Measurements from ENCODE around the gene GAB1. TPM values are rescaled to one million over a fixed set of nuclear protein-coding genes. Genes with fewer than 3 reads are reported as not detected.

GAB1 gene
- total and polyA plus RNA-seq, 2 of the 13 experiments (the other 11 are each of a cell fraction or from before 2014, with no cell fraction given), result 8.7 to 14.7 TPM

- Histone ChIP-seq H4K20me1 (ENCODE audit: insufficient read depth, low read length) (peaks cover 26% of the 10 kb centered on the region), H3K9me3 (ENCODE audit: low read length) (no peaks in the 10 kb centered on the region), H3K79me2 (ENCODE audit: insufficient read depth, low read length) (peaks cover 3% of the 10 kb centered on the region), H3K36me3 (replicated peaks in 1 of 2; ENCODE audit: control insufficient read depth in 1 of 2, insufficient read depth in 2 of 2, low read length in 2 of 2) (no peaks in the 10 kb centered on the region), H3K27ac (ENCODE audit: extremely low read length, insufficient read depth, low read length) (no peak overlapping the region), H3K4me2 (ENCODE audit: low read depth, low read length) (no peak overlapping the region), H3K4me1 (ENCODE audit: insufficient read depth, low read length) (peaks cover 50% of the 10 kb centered on the region), H2AFZ (ENCODE audit: low read length) (no peak overlapping the region), H3K4me3 (replicated peaks in 1 of 3; ENCODE audit: insufficient read depth in 1 of 3, low read depth in 2 of 3, low read length in 3 of 3) (no peak overlapping the region), H3K9ac (ENCODE audit: insufficient read depth, low read depth, low read length) (no peak overlapping the region), H3K27me3 (ENCODE audit: control insufficient read depth in 1 of 2, insufficient read depth in 2 of 2, low read length in 2 of 2) (no peaks in the 10 kb centered on the region)
- POLR2A ChIA-PET, result no interaction called here
- BruUV-seq (replicated peaks), result no TSS peak
- FAIRE-seq (no peak), DNase-seq (ENCODE audit: low spot score) (peak; percentile 10), ATAC-seq (peak; percentile 43; the same call in 2 of the 3 replicates)
- in situ Hi-C loops (cut with HindIII; ENCODE audit: extremely low pct_ligation_motif_present, low pct_unique_long_range_greater_than_20kb) (no loop called here), intact Hi-C loops (cut with micrococcal nuclease; ENCODE audit: unreplicated experiment) (no loop called here)
- WGBS (ENCODE audit: low lambda C conversion rate), result 78% methylated on average over 3 of the region's 3 CpGs
- TF ChIP-seq MNT (IDR thresholded peaks at IDR 0.05), result 0 out of 2 replicates have a peak, but pooled peaks have one; percentile 7
- TF ChIP-seq KAT7 (CRISPR knock-in tag; IDR thresholded peaks at IDR 0.05; ENCODE audit: borderline replicate concordance), result no peak
- TF ChIP-seq MTERF4 (CRISPR knock-in tag; IDR thresholded peaks at IDR 0.05), result no peak
- no peak for TF ChIP-seq ZSCAN29 (CRISPR knock-in tag; conservative IDR thresholded peaks at IDR 0.05)
- CTCF ChIA-PET (ENCODE audit: low intra/inter-chr PET ratio, low total read pairs), result no interaction called here
These were observed 54.1 kb downstream of the GAB1 start for GRCh38 chr4:143390764-143391163.

GRCh38 chr4:143391261-143391660, 54.6 kb downstream of the GAB1 start:
- no peaks in the 10 kb centered on the region for H3K9me3 ChIP-seq (ENCODE audit: low read length)
- intact Hi-C loops (cut with micrococcal nuclease; ENCODE audit: unreplicated experiment) (no loop called here), in situ Hi-C loops (cut with HindIII; ENCODE audit: extremely low pct_ligation_motif_present, low pct_unique_long_range_greater_than_20kb) (no loop called here)
- BruUV-seq (replicated peaks), result no TSS peak
- ChIA-PET POLR2A (no interaction called here), CTCF (ENCODE audit: low intra/inter-chr PET ratio, low total read pairs) (no interaction called here)
- no peak overlapping the region for H3K9ac ChIP-seq (ENCODE audit: insufficient read depth, low read depth, low read length)
- H3K79me2 ChIP-seq (ENCODE audit: insufficient read depth, low read length), result peaks cover 3% of the 10 kb centered on the region
- H3K4me1 ChIP-seq (ENCODE audit: insufficient read depth, low read length), result peaks cover 49% of the 10 kb centered on the region
- FAIRE-seq, result no peak
- peaks cover 26% of the 10 kb centered on the region for H4K20me1 ChIP-seq (ENCODE audit: insufficient read depth, low read length)
- H3K4me3 ChIP-seq (replicated peaks in 1 of 3; ENCODE audit: insufficient read depth in 1 of 3, low read depth in 2 of 3, low read length in 3 of 3), result no peak overlapping the region
- no peak overlapping the region for H2AFZ ChIP-seq (ENCODE audit: low read length)
- no peak overlapping the region for H3K4me2 ChIP-seq (ENCODE audit: low read depth, low read length)
- no peak for DNase-seq (ENCODE audit: low spot score)
- no peaks in the 10 kb centered on the region for H3K27me3 ChIP-seq (ENCODE audit: control insufficient read depth in 1 of 2, insufficient read depth in 2 of 2, low read length in 2 of 2)
- TF ChIP-seq ZNF605 (CRISPR knock-in tag; IDR thresholded peaks at IDR 0.05) (no peak), ZNF652 (CRISPR knock-in tag; IDR thresholded peaks at IDR 0.05; ENCODE audit: borderline replicate concordance, low read depth) (peak; percentile 31; the same call in 1 of the 2 replicates)
- no peak overlapping the region for H3K27ac ChIP-seq (ENCODE audit: extremely low read length, insufficient read depth, low read length)
- H3K36me3 ChIP-seq (replicated peaks in 1 of 2; ENCODE audit: control insufficient read depth in 1 of 2, insufficient read depth in 2 of 2, low read length in 2 of 2), result no peaks in the 10 kb centered on the region
- 95% methylated on average over 3 of the region's 3 CpGs for WGBS (ENCODE audit: low lambda C conversion rate)
- no peak for ATAC-seq
